ENCODE measurements around the gene RABL2B. TPM values are rescaled to one million over a fixed set of nuclear protein-coding genes. Genes with fewer than 3 reads are reported as not detected.
"Not testable (repeated sequence)": the region's sequence is repeated elsewhere in the genome, so short reads cannot be mapped to it uniquely, and the experiment has no call there.

RABL2B gene
- 10 to 100 TPM; 35.6 to 36.2 TPM for total RNA-seq
- 28.9 TPM for polyA plus RNA-seq

GRCh38 chr22:50783033-50783879 lies at the start of gene RABL2B:
TSS of gene RABL2B (minus strand) at chr22:50783636. CDS start at chr22:50782294, 1,342 bp downstream.
- Mint-ChIP-seq H3K36me3 (peaks cover 0 to 19% (median 0%) of the 10 kb centered on the region in 3 donors), H3K4me3 (peak within 1 kb of the TSS; percentile 79 to 91 (median 85)), H3K27ac (peak within 1 kb of the TSS; percentile 61 to 90 (median 84)), H3K4me1 (peaks cover 10 to 12% (median 10%) of the 10 kb centered on the region in 3 donors)
- H3K4me1 ChIP-seq (ENCODE audit: insufficient read depth, low read length); H3K9me3 Mint-ChIP-seq; H3K9me3 ChIP-seq (ENCODE audit: low read length); H3K27me3 Mint-ChIP-seq; H3K27ac ChIP-seq (ENCODE audit: low read depth, low read length); POLR2A ChIA-PET; H3K36me3 ChIP-seq (ENCODE audit: insufficient read depth, low read length); H3K27me3 ChIP-seq (ENCODE audit: insufficient read depth, low read length, poor library complexity, severe bottlenecking); CTCF ChIA-PET: not testable (repeated sequence)
- H3K4me3 ChIP-seq (ENCODE audit: low read length), result peak within 1 kb of the TSS; percentile 47
- peak; percentile 82 to 93 (median 91) for DNase-seq

GRCh38 chr22:50786936-50787335 lies 3.5 kb upstream of the RABL2B start:
- H3K4me3 ChIP-seq (ENCODE audit: low read length); H3K4me3 Mint-ChIP-seq; H3K4me1 ChIP-seq (ENCODE audit: insufficient read depth, low read length); H3K36me3 Mint-ChIP-seq; POLR2A ChIA-PET; CTCF ChIA-PET; DNase-seq; H3K27me3 ChIP-seq (ENCODE audit: insufficient read depth, low read length, poor library complexity, severe bottlenecking); H3K27ac ChIP-seq (ENCODE audit: low read depth, low read length); H3K27me3 Mint-ChIP-seq; H3K9me3 Mint-ChIP-seq; H3K27ac Mint-ChIP-seq; H3K9me3 ChIP-seq (ENCODE audit: low read length); H3K36me3 ChIP-seq (ENCODE audit: insufficient read depth, low read length): not testable (repeated sequence)
- H3K4me1 Mint-ChIP-seq, result peaks cover 9 to 12% (median 10%) of the 10 kb centered on the region in 3 donors

- Mint-ChIP-seq H3K4me3 (peak overlapping the region in 4 of 7 donors; percentile 5 to 78 (median 40)), H3K4me1 (peaks cover 9 to 12% (median 10%) of the 10 kb centered on the region in 3 donors), H3K36me3 (peaks cover 0 to 12% (median 0%) of the 10 kb centered on the region in 3 donors)
- DNase-seq; H3K9me3 Mint-ChIP-seq; H3K36me3 ChIP-seq (ENCODE audit: insufficient read depth, low read length); CTCF ChIA-PET; H3K4me3 ChIP-seq (ENCODE audit: low read length); H3K27ac ChIP-seq (ENCODE audit: low read depth, low read length); H3K27ac Mint-ChIP-seq; H3K27me3 ChIP-seq (ENCODE audit: insufficient read depth, low read length, poor library complexity, severe bottlenecking); POLR2A ChIA-PET; H3K4me1 ChIP-seq (ENCODE audit: insufficient read depth, low read length); H3K27me3 Mint-ChIP-seq; H3K9me3 ChIP-seq (ENCODE audit: low read length): not testable (repeated sequence)
Measured at GRCh38 chr22:50785289-50785688, 1.9 kb upstream of the RABL2B start.

GRCh38 chr22:50783880-50784276 lies 442 bp upstream of the RABL2B start:
- H3K4me3 ChIP-seq (ENCODE audit: low read length); H3K4me1 ChIP-seq (ENCODE audit: insufficient read depth, low read length); H3K36me3 ChIP-seq (ENCODE audit: insufficient read depth, low read length); H3K27me3 Mint-ChIP-seq; H3K27ac ChIP-seq (ENCODE audit: low read depth, low read length); CTCF ChIA-PET; POLR2A ChIA-PET; H3K9me3 ChIP-seq (ENCODE audit: low read length); H3K9me3 Mint-ChIP-seq; H3K27me3 ChIP-seq (ENCODE audit: insufficient read depth, low read length, poor library complexity, severe bottlenecking); DNase-seq: not testable (repeated sequence)
- Mint-ChIP-seq H3K27ac (peak overlapping the region; percentile 61 to 90 (median 84)), H3K4me3 (peak overlapping the region; percentile 79 to 91 (median 85)), H3K36me3 (peaks cover 0 to 18% (median 0%) of the 10 kb centered on the region in 3 donors), H3K4me1 (peaks cover 10 to 12% (median 10%) of the 10 kb centered on the region in 3 donors)

- Mint-ChIP-seq H3K4me1 (peaks cover 10 to 12% (median 10%) of the 10 kb centered on the region in 3 donors), H3K4me3 (peak overlapping the region in 6 of 7 donors; percentile 0 to 72 (median 28)), H3K36me3 (peaks cover 0 to 24% (median 0%) of the 10 kb centered on the region in 3 donors), H3K27ac (peak overlapping the region in 5 of 8 donors; percentile 11 to 86 (median 64))
- H3K36me3 ChIP-seq (ENCODE audit: insufficient read depth, low read length); H3K9me3 ChIP-seq (ENCODE audit: low read length); H3K27me3 ChIP-seq (ENCODE audit: insufficient read depth, low read length, poor library complexity, severe bottlenecking); H3K4me1 ChIP-seq (ENCODE audit: insufficient read depth, low read length); H3K9me3 Mint-ChIP-seq; POLR2A ChIA-PET; H3K4me3 ChIP-seq (ENCODE audit: low read length); CTCF ChIA-PET; H3K27ac ChIP-seq (ENCODE audit: low read depth, low read length); H3K27me3 Mint-ChIP-seq; DNase-seq: not testable (repeated sequence)
Measured at GRCh38 chr22:50782253-50782652, 1.2 kb downstream of the RABL2B start.

GRCh38 chr22:50780244-50780643 lies 3.2 kb downstream of the RABL2B start:
- CTCF ChIA-PET, result not testable (repeated sequence)

GRCh38 chr22:50777631-50778030 lies 5.8 kb downstream of the RABL2B start:
- H3K4me1 ChIP-seq (ENCODE audit: insufficient read depth, low read length); H3K4me3 Mint-ChIP-seq; H3K27ac ChIP-seq (ENCODE audit: low read depth, low read length); H3K27me3 ChIP-seq (ENCODE audit: insufficient read depth, low read length, poor library complexity, severe bottlenecking); H3K9me3 Mint-ChIP-seq; H3K27ac Mint-ChIP-seq; CTCF ChIA-PET; H3K27me3 Mint-ChIP-seq; H3K4me3 ChIP-seq (ENCODE audit: low read length); POLR2A ChIA-PET; H3K9me3 ChIP-seq (ENCODE audit: low read length); H3K36me3 ChIP-seq (ENCODE audit: insufficient read depth, low read length); DNase-seq; H3K4me1 Mint-ChIP-seq: not testable (repeated sequence)
- peaks cover 0 to 40% (median 0%) of the 10 kb centered on the region in 3 donors for H3K36me3 Mint-ChIP-seq

More at GRCh38 chr22:50780244-50780643, 3.2 kb downstream of the RABL2B start:
- POLR2A ChIA-PET; H3K36me3 ChIP-seq (ENCODE audit: insufficient read depth, low read length); H3K4me1 ChIP-seq (ENCODE audit: insufficient read depth, low read length); H3K27me3 ChIP-seq (ENCODE audit: insufficient read depth, low read length, poor library complexity, severe bottlenecking); H3K9me3 Mint-ChIP-seq; DNase-seq; H3K27me3 Mint-ChIP-seq; H3K9me3 ChIP-seq (ENCODE audit: low read length); H3K27ac ChIP-seq (ENCODE audit: low read depth, low read length); H3K4me3 ChIP-seq (ENCODE audit: low read length): not testable (repeated sequence)
- H3K4me3 Mint-ChIP-seq, result peak overlapping the region in 1 of 7 donors; percentile 65
- H3K36me3 Mint-ChIP-seq, result peaks cover 0 to 37% (median 0%) of the 10 kb centered on the region in 3 donors
- H3K4me1 Mint-ChIP-seq, result peaks cover 10 to 11% (median 10%) of the 10 kb centered on the region in 3 donors
- peak overlapping the region in 2 of 8 donors; percentile 22 to 50 for H3K27ac Mint-ChIP-seq

GRCh38 chr22:50775132-50775531 lies 8.3 kb downstream of the RABL2B start:
- H3K27me3 Mint-ChIP-seq; H3K4me1 Mint-ChIP-seq; DNase-seq; POLR2A ChIA-PET; H3K27me3 ChIP-seq (ENCODE audit: insufficient read depth, low read length, poor library complexity, severe bottlenecking); CTCF ChIA-PET; H3K27ac Mint-ChIP-seq; H3K36me3 ChIP-seq (ENCODE audit: insufficient read depth, low read length); H3K9me3 ChIP-seq (ENCODE audit: low read length); H3K4me3 ChIP-seq (ENCODE audit: low read length); H3K4me3 Mint-ChIP-seq; H3K4me1 ChIP-seq (ENCODE audit: insufficient read depth, low read length); H3K27ac ChIP-seq (ENCODE audit: low read depth, low read length); H3K9me3 Mint-ChIP-seq: not testable (repeated sequence)
- peaks cover 0 to 29% (median 0%) of the 10 kb centered on the region in 3 donors for H3K36me3 Mint-ChIP-seq
